GM18870 (cell line): ENCODE results near the gene DDX10.
"Not testable (repeated sequence)": the region's sequence is repeated elsewhere in the genome, so short reads cannot be mapped to it uniquely, and the experiment has no call there.

Experiments used
- ATAC-seq: cut with Tn5 transposase; IDR thresholded peaks from one replicate; pipeline ENCODE4 v1.9.1; 2021; ENCODE audit warnings: moderate library complexity; ENCODE audit not compliant: unreplicated experiment

The DDX10 gene

GRCh38 chr11:108768370-108768769 is 103.5 kb downstream of the DDX10 start:
- no peak for ATAC-seq

GRCh38 chr11:108768964-108769363 is 104.1 kb downstream of the DDX10 start:
- ATAC-seq = no peak

- ATAC-seq = no peak
Observed at GRCh38 chr11:108774037-108774730, 109.3 kb downstream of the DDX10 start.

GRCh38 chr11:108775324-108775723 is 110.5 kb downstream of the DDX10 start:
- no peak for ATAC-seq

- not testable (repeated sequence) for ATAC-seq
Observed at GRCh38 chr11:108779147-108779546, 114.3 kb downstream of the DDX10 start.

GRCh38 chr11:108780119-108780518 is 115.2 kb downstream of the DDX10 start:
- ATAC-seq = no peak

- ATAC-seq = no peak
Observed at GRCh38 chr11:108781946-108782345, 117.1 kb downstream of the DDX10 start.

- ATAC-seq = no peak
Observed at GRCh38 chr11:108786281-108786990, 121.6 kb downstream of the DDX10 start.

GRCh38 chr11:108787105-108787504 is 122.2 kb downstream of the DDX10 start:
- no peak for ATAC-seq

- ATAC-seq = no peak
Observed at GRCh38 chr11:108788565-108789199, 123.8 kb downstream of the DDX10 start.

- peak; percentile 53 for ATAC-seq
Observed at GRCh38 chr11:108790501-108791299, 125.8 kb downstream of the DDX10 start.

GRCh38 chr11:108793138-108793537 is 128.3 kb downstream of the DDX10 start:
- ATAC-seq = no peak

GRCh38 chr11:108793611-108794010 is 128.7 kb downstream of the DDX10 start:
- ATAC-seq = no peak

GRCh38 chr11:108796551-108796950 is 131.7 kb downstream of the DDX10 start:
- no peak for ATAC-seq

GRCh38 chr11:108797578-108798100 is 132.8 kb downstream of the DDX10 start:
- no peak for ATAC-seq

- no peak for ATAC-seq
Observed at GRCh38 chr11:108802492-108802891, 137.6 kb downstream of the DDX10 start.

GRCh38 chr11:108803776-108804175 is 138.9 kb downstream of the DDX10 start:
- no peak for ATAC-seq

GRCh38 chr11:108804511-108804910 is 139.6 kb downstream of the DDX10 start:
- no peak for ATAC-seq

GRCh38 chr11:108805030-108805429 is 140.2 kb downstream of the DDX10 start:
- ATAC-seq = no peak

- ATAC-seq = no peak
Observed at GRCh38 chr11:108807262-108807661, 142.4 kb downstream of the DDX10 start.

- no peak for ATAC-seq
Observed at GRCh38 chr11:108813086-108813485, 148.2 kb downstream of the DDX10 start.
